Smooth muscle cell (in vitro differentiated cells): ENCODE data around the gene CCDC186. TPM values are rescaled to one million over a fixed set of nuclear protein-coding genes. Genes with fewer than 3 reads are reported as not detected.

Experiments used
- DNase-seq: peaks from one replicate; lab custom pipeline; 2025; ENCODE audit not compliant: unreplicated experiment; lab: John Stamatoyannopoulos, UW
- H2AFZ ChIP-seq: fragments of 200-600 bp; sonication (generic); 2 replicates; pipeline ENCODE4 v1.6.0; 2016; ENCODE audit warnings: antibody characterized with exemption, low read depth, mild to moderate bottlenecking
- H3F3A ChIP-seq: fragments of 200-600 bp; sonication (generic); 2 replicates; pipeline ENCODE4 v1.6.0; 2017; ENCODE audit warnings: antibody characterized with exemption, low read depth
- H3K27ac ChIP-seq: fragments of 200-600 bp; sonication (generic); 2 replicates; pipeline ENCODE4 v1.5.1; 2016; ENCODE audit warnings: low read depth, mild to moderate bottlenecking
- H3K27me3 ChIP-seq: fragments of 200-600 bp; sonication (generic); 2 replicates; pipeline ENCODE4 v1.6.1; 2016; ENCODE audit warnings: low read depth, mild to moderate bottlenecking
- H3K36me3 ChIP-seq: fragments of 200-600 bp; sonication (generic); 2 replicates; pipeline ENCODE4 v1.5.1; 2016; ENCODE audit warnings: low read depth
- H3K4me1 ChIP-seq: fragments of 200-600 bp; sonication (generic); 2 replicates; pipeline ENCODE4 v1.5.1; 2016; ENCODE audit warnings: low read depth
- H3K4me2 ChIP-seq: fragments of 200-600 bp; sonication (generic); 2 replicates; pipeline ENCODE4 v1.6.0; 2016; ENCODE audit warnings: mild to moderate bottlenecking
- H3K4me3 ChIP-seq: fragments of 200-600 bp; sonication (generic); 2 replicates; pipeline ENCODE4 v1.5.1; 2016; ENCODE audit warnings: mild to moderate bottlenecking
- H3K79me2 ChIP-seq: fragments of 200-600 bp; sonication (generic); 2 replicates; pipeline ENCODE4 v1.6.0; 2016; ENCODE audit warnings: low read depth, mild to moderate bottlenecking
- H3K9ac ChIP-seq: fragments of 200-600 bp; sonication (generic); 2 replicates; pipeline ENCODE4 v1.6.0; 2016; ENCODE audit warnings: low read depth
- H3K9me3 ChIP-seq: fragments of 200-600 bp; sonication (generic); replicated peaks from 2 replicates; pipeline ENCODE4 v1.5.1; 2016; ENCODE audit warnings: low read depth
- H4K20me1 ChIP-seq: fragments of 200-600 bp; sonication (generic); 2 replicates; pipeline ENCODE4 v1.6.0; 2016; ENCODE audit warnings: low read depth
- WGBS: methylation state at CpG from one replicate; pipeline ENCODE4 v1.1.7; 2016; ENCODE audit warnings: low lambda C conversion rate; 5-methylcytosine and 5-hydroxymethylcytosine counted together
- polyA plus RNA-seq: library from polyadenylated mRNA; unstranded; fragments of >200 nt; fragmentation: Nextera tagmentation; extraction: Ambion mirVana; gene quantifications from 2 replicates; pipeline ENCODE4 v1.2.1, GENCODE V29; 2016
- total RNA-seq: library from RNA; depleted of rRNA; stranded (reverse); fragments of >200 nt; gene quantifications from 2 replicates; pipeline ENCODE4 v1.2.3, GENCODE V29; 2014
- TF ChIP-seq, protein P1 (sequence below): fragments of 200-600 bp; sonication (generic); IDR thresholded peaks from 2 replicates; pipeline ENCODE4 v1.5.1; 2017; ENCODE audit warnings: borderline replicate concordance, mild to moderate bottlenecking, antibody characterized with exemption; ENCODE audit not compliant: insufficient read depth, poor library complexity, severe bottlenecking

Gene CCDC186
- total and polyA plus RNA-seq, 2 experiments from 2014 or later = 14.6 to 27.9 TPM

GRCh38 chr10:114100848-114101741 is 72.9 kb downstream of the CCDC186 start:
- no peaks in the 10 kb centered on the region for H3K4me1 ChIP-seq
- no peaks in the 10 kb centered on the region for H3K36me3 ChIP-seq
- peaks cover 3% of the 10 kb centered on the region for H3F3A ChIP-seq
- peaks cover 32% of the 10 kb centered on the region for H3K27me3 ChIP-seq
- H4K20me1 ChIP-seq = no peaks in the 10 kb centered on the region
- WGBS = 12% methylated on average over 47 of the region's 47 CpGs
- H3K4me3 ChIP-seq = peak overlapping the region; percentile 29
- no peak overlapping the region for H3K9ac ChIP-seq
- no peaks in the 10 kb centered on the region for H3K79me2 ChIP-seq
- no peaks in the 10 kb centered on the region for H3K9me3 ChIP-seq
- H2AFZ ChIP-seq = peak overlapping the region; percentile 14
- H3K27ac ChIP-seq = no peak overlapping the region
- TF ChIP-seq, protein P1, sequence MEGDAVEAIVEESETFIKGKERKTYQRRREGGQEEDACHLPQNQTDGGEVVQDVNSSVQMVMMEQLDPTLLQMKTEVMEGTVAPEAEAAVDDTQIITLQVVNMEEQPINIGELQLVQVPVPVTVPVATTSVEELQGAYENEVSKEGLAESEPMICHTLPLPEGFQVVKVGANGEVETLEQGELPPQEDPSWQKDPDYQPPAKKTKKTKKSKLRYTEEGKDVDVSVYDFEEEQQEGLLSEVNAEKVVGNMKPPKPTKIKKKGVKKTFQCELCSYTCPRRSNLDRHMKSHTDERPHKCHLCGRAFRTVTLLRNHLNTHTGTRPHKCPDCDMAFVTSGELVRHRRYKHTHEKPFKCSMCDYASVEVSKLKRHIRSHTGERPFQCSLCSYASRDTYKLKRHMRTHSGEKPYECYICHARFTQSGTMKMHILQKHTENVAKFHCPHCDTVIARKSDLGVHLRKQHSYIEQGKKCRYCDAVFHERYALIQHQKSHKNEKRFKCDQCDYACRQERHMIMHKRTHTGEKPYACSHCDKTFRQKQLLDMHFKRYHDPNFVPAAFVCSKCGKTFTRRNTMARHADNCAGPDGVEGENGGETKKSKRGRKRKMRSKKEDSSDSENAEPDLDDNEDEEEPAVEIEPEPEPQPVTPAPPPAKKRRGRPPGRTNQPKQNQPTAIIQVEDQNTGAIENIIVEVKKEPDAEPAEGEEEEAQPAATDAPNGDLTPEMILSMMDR = no peak
- peak; percentile 25 for DNase-seq
- H3K4me2 ChIP-seq = peak overlapping the region; percentile 79

DNA sequence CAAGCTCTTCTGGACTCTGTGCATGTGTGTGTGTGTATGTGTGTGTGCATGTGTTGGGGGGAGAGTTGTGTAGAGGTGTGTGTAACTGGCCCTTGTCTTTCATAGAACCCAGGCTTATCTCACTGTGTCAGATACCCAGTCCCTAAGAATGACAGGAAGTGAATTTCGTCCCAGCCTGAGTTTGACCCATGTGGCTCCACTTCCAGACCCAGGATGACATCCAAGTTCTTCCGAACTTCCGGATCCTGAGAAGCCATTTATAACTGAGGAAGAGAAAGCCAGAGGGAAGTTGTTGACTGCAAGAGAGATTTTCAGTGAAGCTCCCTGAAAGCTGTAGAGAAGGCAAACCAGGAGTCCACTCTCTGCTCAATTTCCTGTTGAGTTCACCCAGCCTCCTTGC is 77.1 kb downstream of the CCDC186 start:
- DNase-seq = no peak
- H3K36me3 ChIP-seq = no peaks in the 10 kb centered on the region
- H3K27ac ChIP-seq = no peak overlapping the region
- H3K79me2 ChIP-seq = no peaks in the 10 kb centered on the region
- H3K9me3 ChIP-seq = no peaks in the 10 kb centered on the region
- no peaks in the 10 kb centered on the region for H4K20me1 ChIP-seq
- H3K4me1 ChIP-seq = no peaks in the 10 kb centered on the region
- 99% methylated on average over 3 of the region's 3 CpGs for WGBS
- H3K27me3 ChIP-seq = peaks cover 57% of the 10 kb centered on the region
- TF ChIP-seq, protein P1 = no peak
- no peak overlapping the region for H2AFZ ChIP-seq
- no peak overlapping the region for H3K9ac ChIP-seq
- H3K4me3 ChIP-seq = no peak overlapping the region
- no peak overlapping the region for H3K4me2 ChIP-seq
- peaks cover 3% of the 10 kb centered on the region for H3F3A ChIP-seq

- Histone ChIP-seq H3K79me2 (no peaks in the 10 kb centered on the region), H3F3A (peaks cover 3% of the 10 kb centered on the region), H2AFZ (no peak overlapping the region), H3K27me3 (peaks cover 57% of the 10 kb centered on the region), H3K9ac (no peak overlapping the region), H4K20me1 (no peaks in the 10 kb centered on the region), H3K36me3 (no peaks in the 10 kb centered on the region), H3K4me2 (no peak overlapping the region), H3K4me1 (no peaks in the 10 kb centered on the region), H3K4me3 (no peak overlapping the region), H3K27ac (no peak overlapping the region), H3K9me3 (no peaks in the 10 kb centered on the region)
- no peak for DNase-seq
- TF ChIP-seq, protein P1 = no peak
- 78% methylated on average over 13 of the region's 13 CpGs for WGBS
Measured at GRCh38 chr10:114095559-114096337, 78.3 kb downstream of the CCDC186 start.
